Glomerular visceral epithelial cell (primary cell): ENCODE measurements around the gene ITPKB.
"Not testable (repeated sequence)": the region's sequence is repeated elsewhere in the genome, so short reads cannot be mapped to it uniquely, and the experiment has no call there.

Experiments
- DNase-seq: peaks from one replicate; pipeline ENCODE4 v3.0.0-alpha.2; 2016; ENCODE audit errors: extremely low spot score

ITPKB gene

DNA sequence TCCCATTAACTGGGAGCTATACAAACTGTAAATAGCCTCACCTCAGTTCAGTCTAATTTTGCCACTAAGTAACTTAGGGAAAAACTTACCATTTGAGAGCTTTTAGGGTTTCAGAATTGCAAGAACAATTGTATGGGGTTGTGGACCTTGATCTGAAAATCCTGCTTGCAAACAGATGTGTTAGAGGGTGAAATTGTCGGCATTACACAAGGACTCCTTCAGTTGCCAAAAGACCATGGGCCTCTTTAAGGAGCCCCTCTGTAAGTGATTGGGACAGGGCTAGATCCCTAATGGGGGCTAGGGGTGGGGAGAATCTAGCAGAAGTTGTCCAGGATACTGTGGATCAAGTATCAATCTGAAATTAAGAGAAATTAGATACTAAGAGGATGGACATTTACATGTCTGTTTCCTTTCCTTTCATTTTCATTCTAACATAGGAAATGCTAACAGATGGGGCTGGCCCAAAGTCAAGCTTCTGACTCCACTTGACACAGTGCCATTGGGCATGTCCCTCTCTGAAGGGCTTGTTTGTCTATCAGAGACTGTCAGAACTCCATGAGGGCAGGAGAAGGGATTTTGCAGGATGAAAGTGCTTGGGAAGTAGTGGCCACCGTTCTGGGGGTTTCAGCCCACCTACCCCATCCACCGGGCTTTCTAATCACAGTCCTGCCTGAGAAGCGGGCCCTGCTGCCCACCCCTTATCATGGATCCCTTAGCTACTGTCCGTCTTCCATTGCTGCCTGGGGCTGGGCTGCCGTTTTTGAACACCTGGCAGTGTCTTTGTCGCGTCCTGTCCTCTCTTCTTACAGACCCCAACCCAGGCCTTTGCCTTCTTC lies 135.8 kb downstream of the ITPKB start:
- no peak for DNase-seq

GRCh38 chr1:226602186-226603021 lies 136.7 kb downstream of the ITPKB start:
- no peak for DNase-seq

GRCh38 chr1:226601456-226601855 lies 137.6 kb downstream of the ITPKB start:
- DNase-seq, result no peak

- DNase-seq, result no peak
Measured at GRCh38 chr1:226600254-226600653, 138.8 kb downstream of the ITPKB start.

GRCh38 chr1:226599636-226600238 lies 139.3 kb downstream of the ITPKB start:
- no peak for DNase-seq

DNA sequence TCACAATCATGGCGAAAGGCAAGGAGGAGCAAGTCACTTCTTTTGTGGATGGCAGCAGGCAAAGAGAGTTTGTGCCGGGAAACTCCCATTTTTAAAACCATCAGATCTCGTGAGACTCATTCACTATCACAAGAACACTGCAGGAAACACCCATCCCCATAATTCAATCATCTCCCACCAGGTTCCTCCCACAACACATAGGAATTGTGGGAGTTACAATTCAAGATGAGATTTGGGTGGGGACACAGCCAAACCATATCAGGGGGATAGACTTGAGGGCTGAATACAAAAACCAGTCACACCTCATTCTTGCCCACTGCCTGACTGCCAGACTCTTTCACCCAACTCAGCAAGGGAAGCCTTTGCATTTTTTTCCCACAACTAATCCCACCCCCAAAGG lies 140.1 kb downstream of the ITPKB start:
- DNase-seq, result not testable (repeated sequence)

DNA sequence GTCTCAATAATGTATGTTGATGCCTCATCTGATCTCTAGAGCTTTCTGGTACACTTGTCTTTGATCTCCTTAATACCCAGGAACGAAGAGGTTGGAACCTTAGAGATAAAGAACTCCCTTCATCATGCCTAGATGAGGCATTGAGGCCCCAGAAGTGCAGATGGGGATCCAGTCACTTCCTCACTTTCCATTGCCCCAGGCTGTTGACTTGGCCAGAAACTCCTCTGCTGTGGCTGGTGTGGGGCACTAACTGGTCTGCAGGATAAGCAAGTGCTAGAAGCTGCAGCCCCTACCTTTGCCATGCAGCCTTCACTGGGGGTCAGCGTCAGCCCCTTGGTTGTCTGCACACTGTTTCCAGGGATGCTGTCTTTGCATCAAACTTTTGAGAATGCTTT lies 140.6 kb downstream of the ITPKB start:
- no peak for DNase-seq

GRCh38 chr1:226597616-226598454 lies 141.2 kb downstream of the ITPKB start:
- DNase-seq, result no peak

GRCh38 chr1:226596531-226597165 lies 142.4 kb downstream of the ITPKB start:
- no peak for DNase-seq

GRCh38 chr1:226593541-226593940 lies 145.5 kb downstream of the ITPKB start:
- no peak for DNase-seq

DNA sequence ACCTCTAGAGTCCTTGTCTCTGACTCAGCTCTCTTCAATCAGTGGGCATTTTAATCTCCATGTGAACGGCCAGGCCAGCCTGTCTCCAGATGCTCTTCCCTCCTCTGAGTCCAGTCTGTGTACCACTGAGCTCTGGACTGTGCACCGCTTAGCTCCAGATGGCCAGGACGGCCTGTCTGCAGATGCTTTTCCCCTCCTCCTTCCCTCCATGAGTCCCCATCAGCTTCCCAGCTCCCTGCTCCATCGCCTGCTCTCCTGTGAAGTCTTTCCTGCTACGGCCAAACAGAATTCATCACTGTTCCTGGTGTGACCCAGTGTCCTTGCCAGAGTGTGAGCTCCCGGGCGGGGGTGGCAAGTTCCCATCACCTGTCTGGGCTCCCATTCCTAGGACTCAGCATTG lies 148.5 kb downstream of the ITPKB start:
- no peak for DNase-seq

DNA sequence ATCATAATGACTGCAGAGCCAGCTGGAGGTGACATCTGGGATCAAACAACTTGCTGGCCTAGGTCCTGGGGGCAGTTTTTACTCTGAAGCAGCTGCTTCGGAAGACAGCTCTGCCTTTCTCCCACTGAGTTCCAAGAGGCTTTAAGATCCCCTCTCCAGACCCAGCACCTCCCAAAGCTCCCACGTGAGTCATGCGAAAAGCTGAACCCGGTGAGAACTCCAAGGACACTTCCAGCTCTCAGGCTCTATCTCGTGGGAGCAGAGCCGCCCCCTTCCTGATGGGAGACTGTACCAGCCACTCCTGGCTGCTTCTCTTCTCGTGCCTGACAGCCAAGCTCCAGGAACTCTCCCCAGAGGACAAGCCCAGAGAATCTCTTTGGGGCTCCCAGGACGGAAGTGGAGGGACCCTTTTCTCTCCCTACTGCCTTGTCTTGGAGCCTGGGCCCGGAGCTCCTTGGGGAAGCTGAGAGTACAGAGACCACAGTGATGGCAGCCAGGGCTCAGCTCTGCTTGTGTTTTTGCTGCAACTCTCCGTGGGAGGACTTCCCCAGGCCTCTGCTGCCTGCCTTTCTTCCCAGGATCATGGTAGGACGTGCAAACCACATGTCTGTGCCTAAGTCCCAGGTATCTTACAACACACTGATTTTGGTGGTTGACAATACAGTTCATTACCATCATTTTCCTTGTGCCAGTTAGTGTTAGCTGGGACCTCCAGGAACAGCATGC lies 149.9 kb downstream of the ITPKB start:
- peak; percentile 11 for DNase-seq

GRCh38 chr1:226588484-226588883 lies 150.6 kb downstream of the ITPKB start:
- no peak for DNase-seq

DNA sequence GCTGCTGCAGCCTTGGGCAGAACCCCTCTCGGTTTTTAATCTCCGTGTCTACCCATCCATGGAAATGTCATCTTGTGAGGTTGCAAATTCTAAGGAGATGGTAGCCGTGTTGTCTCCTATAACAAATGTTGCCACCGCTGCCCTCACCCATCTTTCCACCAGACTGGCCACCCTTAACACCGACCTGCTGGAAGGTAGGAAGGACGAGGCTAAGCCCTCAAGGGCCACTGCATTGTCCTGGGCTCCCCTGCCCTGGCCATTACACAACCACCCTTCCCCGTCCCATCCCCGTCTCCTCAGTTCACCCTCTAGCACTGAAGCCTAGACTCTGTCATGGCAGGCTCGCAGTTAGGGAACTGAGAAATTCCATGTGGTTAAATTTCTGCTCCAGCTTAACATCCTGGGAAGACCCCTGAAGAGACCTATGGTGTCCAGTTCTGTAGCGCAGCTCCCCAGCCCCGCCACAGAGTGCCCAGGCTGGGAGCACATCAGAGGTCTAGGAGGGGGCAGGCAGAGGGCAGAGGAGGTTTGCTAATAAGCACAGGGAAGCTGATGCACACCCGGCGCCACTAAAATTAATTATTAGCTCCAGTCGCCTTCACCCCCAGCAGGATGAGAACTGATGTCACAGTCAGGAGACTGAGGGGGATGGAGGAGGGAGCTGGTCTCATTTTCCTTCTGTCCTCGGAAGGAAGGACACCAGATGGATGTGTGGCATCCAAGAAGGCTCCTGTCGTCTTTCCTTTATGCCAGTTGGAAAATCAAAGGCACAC lies 152.2 kb downstream of the ITPKB start:
- peak; percentile 61 for DNase-seq

DNA sequence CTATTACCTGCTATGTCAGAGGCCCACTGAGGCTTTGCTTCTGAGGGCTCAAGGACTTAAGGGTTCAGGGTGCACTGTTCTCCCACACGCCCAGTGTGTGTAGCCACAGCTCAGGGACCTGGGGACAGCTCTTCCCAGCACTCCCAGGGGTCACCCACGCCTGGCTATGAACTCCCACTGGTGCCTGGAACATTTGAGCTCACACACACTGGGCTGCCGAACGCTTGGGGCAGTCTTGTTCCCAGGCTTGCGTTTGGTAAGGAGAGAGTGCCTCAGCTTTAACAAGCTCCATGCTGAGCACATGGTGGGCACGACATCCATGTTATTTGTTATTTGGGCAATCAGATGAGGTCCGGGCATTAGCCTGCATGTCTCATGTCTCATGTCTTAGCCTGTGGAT lies 153.0 kb downstream of the ITPKB start:
- no peak for DNase-seq

DNA sequence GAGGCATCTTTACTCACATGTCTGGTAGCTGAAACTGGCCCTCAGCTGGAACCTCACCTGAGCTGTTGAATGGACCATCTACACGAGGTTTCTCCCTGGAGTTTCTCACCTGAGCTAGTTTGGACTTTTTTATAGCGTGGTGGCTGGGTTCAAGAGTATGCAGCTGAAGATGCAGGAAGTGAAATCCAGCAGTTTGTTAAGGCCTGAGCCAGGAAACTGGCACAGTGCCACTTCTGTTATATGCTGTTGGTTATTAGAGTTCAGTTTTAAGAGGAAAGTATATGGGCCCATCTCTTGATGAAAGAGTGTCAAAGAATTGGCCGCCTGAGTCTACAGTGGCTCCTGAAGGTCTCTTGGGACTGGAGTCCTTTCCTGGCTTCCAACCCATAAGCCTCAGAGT lies 154.9 kb downstream of the ITPKB start:
- DNase-seq, result no peak

- DNase-seq, result no peak
Measured at GRCh38 chr1:226582966-226583365, 156.1 kb downstream of the ITPKB start.
